HFF-Myc (cell line): Measurements from ENCODE around the gene OXCT2.
A peak's percentile ranks its signal among the peaks of the same experiment; 100 is the strongest.
"Not testable (repeated sequence)": the region's sequence is repeated elsewhere in the genome, so short reads cannot be mapped to it uniquely, and the experiment has no call there.

Source experiments
- DNase-seq: peaks from one replicate; pipeline ENCODE4 v3.0.0-alpha.2; 2011; ENCODE audit warnings: low read depth; ENCODE audit errors: extremely low read depth
- H3K4me3 ChIP-seq: replicated peaks from 2 replicates; pipeline ENCODE4 v1.5.1; 2011; ENCODE audit warnings: low read depth, mild to moderate bottlenecking, control low read depth, low read length
- TF ChIP-seq, protein P1 (sequence below): IDR thresholded peaks from 2 replicates; pipeline ENCODE4 v1.5.1; 2012; ENCODE audit warnings: mild to moderate bottlenecking, low read depth, low read length, control low read depth; ENCODE audit errors: missing control alignments

The OXCT2 gene

DNA sequence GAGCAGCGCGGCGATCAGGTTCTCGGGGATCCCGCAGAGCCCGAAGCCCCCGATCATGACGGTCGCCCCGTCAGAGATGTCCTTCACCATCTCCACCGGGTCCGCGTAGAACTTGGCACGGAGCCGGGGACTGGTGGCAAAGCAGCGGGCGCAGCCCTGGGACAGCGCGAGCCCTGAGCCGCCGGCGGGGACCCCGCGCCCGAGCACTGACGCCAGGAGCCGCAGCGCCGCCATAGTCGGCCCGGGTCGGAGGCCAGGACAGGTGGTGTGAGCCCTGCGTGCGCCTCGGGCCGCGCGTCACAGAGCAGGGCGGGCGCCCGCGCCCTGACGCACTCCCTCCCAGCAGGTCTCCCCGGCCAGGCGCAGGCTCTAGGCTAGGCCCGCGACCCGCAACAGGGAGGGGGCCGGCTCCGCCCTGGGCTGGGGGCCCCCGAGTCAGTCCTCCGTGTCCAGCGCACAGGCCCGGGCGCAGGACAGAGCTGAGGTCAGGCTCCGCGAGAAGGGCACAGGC lies at the start of gene OXCT2:
OXCT2 (minus strand) TSS at position 327 of the 511 bp plus-strand sequence; CDS start at position 234, 93 bp downstream.
- H3K4me3 ChIP-seq = not testable (repeated sequence)

DNA sequence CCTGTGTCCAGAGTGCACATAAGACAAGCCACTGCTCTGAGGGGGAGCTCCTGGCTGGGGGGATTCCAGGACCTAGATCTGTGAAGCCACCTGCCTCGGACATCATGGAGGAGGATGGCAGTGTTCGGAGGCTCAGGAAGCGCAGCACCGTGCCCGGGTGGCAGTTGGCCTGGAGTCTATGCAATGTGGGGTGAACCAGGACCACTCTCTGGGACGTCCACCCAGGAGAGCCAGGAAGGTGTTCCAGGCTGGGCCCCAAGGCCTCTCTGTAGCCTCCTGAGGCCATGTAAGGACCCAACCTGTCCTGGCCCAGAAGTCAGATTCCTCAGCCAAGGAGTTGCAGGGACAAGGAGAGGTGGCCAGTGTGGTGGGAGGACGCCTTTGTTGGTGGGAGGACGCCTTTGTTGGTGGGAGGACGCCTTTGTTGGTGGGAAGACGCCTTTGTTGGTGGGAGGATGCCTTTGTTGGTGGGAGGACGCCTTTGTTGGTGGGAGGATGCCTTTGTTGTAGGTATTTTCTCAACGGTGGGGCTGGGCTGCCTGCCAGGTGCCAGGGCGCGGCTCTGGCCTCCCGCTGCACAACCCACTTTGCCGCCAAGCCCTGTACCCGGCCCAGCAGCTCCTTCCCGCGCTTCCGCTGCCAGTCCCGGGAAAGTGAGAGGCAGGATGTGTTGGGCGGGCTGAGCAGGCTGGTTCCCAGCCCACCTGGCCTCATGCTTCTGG lies 48.1 kb upstream of the OXCT2 start:
- DNase-seq = no peak
- TF ChIP-seq, protein P1, sequence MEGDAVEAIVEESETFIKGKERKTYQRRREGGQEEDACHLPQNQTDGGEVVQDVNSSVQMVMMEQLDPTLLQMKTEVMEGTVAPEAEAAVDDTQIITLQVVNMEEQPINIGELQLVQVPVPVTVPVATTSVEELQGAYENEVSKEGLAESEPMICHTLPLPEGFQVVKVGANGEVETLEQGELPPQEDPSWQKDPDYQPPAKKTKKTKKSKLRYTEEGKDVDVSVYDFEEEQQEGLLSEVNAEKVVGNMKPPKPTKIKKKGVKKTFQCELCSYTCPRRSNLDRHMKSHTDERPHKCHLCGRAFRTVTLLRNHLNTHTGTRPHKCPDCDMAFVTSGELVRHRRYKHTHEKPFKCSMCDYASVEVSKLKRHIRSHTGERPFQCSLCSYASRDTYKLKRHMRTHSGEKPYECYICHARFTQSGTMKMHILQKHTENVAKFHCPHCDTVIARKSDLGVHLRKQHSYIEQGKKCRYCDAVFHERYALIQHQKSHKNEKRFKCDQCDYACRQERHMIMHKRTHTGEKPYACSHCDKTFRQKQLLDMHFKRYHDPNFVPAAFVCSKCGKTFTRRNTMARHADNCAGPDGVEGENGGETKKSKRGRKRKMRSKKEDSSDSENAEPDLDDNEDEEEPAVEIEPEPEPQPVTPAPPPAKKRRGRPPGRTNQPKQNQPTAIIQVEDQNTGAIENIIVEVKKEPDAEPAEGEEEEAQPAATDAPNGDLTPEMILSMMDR = no peak
- H3K4me3 ChIP-seq = no peak overlapping the region

More for the DNA sequence above, at the start of gene OXCT2:
- DNase-seq = not testable (repeated sequence)

DNA sequence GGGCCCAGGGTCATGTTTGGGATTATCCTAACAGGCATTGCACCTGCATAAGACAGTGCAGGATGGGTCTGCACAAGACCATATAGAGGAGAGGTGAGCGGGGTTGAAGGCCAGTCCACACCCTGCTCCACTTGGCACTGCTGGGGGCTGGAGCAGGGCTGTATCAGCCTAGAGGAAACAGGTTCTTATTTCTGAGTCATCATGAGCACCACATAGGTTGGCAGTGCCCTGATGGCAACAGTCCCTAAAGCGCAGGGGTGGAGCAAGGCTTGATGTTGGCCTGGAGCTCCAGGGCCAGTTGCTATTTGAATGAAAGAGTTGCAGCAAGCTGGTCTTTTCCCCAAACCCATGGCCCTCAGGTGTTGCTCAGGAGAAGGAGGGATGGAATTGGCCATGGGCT lies 47.3 kb upstream of the OXCT2 start:
- H3K4me3 ChIP-seq = no peak overlapping the region
- TF ChIP-seq, protein P1 = no peak
- DNase-seq = no peak

DNA sequence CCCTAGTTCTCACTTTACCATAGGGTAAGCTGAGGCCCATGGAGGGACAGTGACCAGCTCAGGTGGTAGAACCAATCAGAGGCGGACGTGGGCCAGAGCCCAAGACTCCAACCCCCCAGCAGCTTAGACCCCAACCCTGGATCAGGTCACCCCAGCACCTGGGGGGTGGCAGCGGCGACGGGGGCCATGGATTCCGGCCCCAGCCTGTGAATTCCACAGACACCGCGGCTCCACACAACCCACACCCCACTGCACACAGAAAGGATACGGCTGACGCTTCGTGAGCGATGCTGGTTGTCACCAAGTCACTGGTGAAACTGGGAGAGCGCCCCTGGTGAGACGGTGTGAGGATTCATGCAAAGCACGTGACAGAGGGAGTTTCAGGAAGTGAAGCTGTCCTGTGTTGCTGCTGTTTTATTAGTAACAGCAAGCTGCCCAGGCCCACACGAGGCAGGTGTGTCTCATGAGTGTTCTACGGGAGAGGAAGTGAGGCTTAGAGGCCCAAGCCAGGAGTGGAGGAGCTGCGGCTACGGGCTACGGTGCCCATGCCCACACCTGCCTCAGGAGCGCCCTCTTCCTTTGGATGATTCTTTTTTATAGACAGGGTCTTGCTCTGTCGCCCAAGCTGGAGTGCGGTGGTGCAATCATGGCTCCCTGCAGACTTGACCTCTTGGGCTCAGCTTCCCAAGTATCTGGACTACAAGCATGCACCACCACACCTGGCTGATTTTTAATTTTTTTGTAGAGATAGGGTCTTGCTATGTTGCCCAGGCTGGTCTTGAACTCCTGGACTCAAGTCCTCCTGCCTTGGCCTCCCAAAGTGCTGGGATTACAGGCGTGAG lies 46.2 kb upstream of the OXCT2 start:
- not testable (repeated sequence) for DNase-seq, H3K4me3 ChIP-seq

DNA sequence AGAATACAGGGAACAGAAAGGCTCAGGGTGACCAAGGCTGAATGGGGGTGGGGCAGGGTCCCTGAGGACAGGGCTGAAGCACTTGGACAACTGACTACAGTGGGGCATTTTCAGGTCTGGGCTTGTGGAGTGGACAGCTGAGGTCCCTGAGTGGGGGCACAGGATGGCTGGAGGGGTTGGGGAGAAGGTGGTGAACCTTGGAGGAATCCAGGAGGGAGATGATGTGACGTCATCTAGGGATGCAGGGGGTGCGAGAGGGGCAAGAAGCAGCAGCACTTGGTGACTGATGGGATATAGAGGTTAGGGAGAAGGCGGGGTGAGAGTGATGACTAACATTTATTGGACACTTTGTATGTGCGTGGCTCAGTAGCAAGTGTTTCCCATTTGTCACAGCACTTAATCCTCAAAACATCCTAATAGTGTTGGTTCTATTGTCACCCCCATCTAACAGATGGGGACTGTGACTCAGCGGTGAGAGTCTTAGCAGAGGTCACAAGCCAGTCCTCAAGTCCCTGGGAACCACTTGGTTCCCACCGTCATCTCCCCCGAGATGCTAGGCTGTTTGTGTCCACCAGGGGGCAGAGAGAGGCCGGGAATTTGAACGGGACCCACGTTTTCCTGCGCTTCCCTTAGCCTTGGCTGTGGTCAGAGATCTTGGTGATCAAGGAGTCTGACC lies 45.4 kb upstream of the OXCT2 start:
- H3K4me3 ChIP-seq = no peak overlapping the region
- TF ChIP-seq, protein P1 = peak; percentile 84
- peak; percentile 44 for DNase-seq

DNA sequence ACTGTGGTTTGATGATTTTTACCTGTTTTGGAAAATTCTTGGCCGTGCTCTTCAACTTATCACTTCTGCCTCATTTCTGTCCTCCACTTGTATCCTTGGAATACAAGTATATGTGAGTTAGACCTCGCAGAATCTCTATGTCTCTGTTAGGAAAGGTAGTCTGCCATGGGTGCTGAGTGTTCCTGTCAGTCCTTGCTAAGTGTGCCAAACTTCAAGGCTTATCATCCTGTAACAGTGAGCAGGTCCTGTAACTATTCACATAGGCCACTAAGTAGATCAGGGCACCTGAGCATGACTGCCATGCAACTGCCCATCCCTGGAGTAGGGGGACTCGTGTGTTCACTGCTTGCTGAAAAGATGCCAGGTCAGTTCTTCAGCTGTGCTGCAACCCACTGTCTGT lies 41.8 kb upstream of the OXCT2 start:
- no peak overlapping the region for H3K4me3 ChIP-seq
- TF ChIP-seq, protein P1 = no peak
- no peak for DNase-seq

DNA sequence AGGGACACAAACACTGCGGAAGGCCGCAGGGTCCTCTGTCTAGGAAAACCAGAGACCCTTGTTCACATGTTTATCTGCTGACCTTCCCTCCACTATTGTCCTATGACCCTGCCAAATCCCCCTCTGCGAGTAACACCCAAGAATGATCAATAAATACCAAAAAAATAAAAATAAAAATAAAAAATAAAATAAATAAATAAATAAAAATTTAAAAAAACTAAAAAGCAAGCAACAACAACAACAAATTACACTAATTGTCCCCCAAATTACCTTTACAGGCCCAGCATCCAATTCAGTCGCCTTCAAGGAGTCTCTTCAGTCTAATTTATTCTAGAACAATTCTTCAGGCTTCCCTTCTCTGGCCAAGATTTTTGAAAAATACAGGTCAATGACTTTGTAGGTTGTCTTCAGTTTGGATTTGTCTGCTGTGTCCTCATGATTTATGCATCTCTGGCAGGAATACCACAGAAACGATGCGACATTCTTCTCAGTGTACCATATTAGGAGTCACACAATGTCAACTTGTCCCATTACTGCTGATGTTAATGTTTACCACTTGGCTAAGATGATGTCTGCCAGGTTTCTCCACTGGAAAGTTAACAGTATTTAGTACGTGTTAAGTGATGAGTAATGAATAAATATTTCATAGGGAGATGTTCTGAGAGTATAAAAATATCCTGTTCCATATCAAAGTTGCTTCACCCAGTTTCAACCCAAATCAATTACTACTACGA lies 37.8 kb upstream of the OXCT2 start:
- DNase-seq = no peak
- H3K4me3 ChIP-seq = no peak overlapping the region
- TF ChIP-seq, protein P1 = no peak
